OCI-LY1 (cell line): ENCODE data around the gene DOCK7.

Source experiments
- CTCF ChIP-seq: fragments of 200-600 bp; sonication (generic), shearing (Covaris generic); IDR thresholded peaks from 2 replicates; pipeline ENCODE4 v1.5.1; 2017; ENCODE audit warnings: mild to moderate bottlenecking, antibody characterized with exemption, low read length, moderate library complexity, mixed read lengths
- EZH2 ChIP-seq: fragments of 200-600 bp; sonication (generic), shearing (Covaris generic); IDR thresholded peaks from 2 replicates; pipeline ENCODE4 v1.8.0; 2017; ENCODE audit warnings: borderline replicate concordance, mixed run types, mild to moderate bottlenecking, antibody characterized with exemption, low read length, moderate library complexity, mixed read lengths

GRCh38 chr1:62590970-62591368 is 97.2 kb downstream of the DOCK7 start:
- no peak for TF ChIP-seq CTCF
- TF ChIP-seq EZH2 = no peak
